Measurements from ENCODE around the gene MEGF8.

Gene MEGF8

DNA sequence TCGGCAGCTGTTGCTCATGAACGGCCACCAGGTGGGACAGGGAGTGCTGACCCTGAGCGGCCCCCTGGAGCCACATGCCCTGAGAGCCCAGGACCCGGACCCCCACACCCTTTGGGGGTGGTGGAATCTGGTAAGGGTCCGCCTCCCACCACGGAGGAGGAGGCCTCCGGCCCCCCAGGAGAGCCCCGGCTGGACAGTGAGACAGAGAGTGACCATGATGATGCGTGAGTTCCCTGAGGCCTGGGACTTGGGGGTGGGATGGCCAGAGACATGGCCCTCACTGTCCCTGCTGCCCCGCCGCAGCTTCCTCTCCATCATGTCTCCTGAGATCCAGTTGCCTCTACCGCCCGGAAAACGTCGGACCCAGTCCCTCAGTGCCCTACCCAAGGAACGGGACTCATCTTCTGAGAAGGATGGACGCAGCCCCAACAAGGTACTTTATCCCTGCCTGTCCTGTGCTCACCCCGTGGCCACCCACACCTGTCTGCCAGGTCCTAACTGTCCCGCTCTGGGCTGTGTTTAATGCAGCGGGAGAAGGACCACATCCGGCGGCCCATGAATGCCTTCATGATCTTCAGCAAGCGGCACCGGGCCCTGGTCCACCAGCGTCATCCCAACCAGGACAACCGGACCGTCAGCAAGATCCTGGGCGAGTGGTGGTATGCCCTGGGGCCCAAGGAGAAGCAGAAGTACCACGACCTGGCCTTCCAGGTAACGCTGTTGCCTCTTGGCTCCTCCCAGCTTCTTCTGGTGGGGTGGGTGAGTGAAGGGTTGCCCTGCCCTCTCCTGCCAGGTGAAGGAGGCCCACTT lies 38.2 kb upstream of the MEGF8 start:
- DNase-seq (ENCODE audit: low read depth, low spot score): no peak

DNA sequence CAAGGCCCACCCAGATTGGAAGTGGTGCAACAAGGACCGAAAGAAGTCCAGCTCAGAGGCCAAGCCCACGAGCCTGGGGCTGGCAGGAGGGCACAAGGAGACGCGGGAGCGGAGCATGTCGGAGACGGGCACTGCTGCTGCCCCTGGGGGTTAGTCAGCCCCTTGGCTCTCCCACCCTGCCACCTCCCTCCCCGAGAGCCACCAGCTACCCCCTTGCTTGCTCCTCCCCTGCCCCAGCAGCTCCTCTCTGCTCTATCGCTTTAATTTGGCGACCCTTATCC lies 37.7 kb upstream of the MEGF8 start:
- DNase-seq (ENCODE audit: low read depth, low spot score): no peak

DNA sequence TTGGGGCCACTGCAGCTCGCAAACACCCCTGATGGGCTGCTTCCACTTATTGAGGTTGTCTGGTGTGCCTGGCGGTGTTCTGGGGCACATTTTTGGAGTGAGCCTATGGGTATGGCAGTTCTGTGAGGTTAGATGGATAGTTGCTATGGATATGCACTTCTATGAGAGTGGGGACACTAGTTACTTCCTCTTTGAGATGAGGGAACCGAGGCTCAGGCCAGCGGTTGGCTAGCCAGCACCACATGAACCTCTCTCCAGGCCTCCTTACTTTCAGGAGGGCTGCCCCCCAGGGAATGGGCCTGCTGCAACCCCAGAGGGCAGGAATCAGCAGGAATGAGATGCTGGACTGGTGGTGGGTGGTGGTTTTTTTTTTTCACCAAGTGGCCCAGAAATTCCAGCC lies 37.0 kb upstream of the MEGF8 start:
- DNase-seq (ENCODE audit: low read depth, low spot score): no peak

DNA sequence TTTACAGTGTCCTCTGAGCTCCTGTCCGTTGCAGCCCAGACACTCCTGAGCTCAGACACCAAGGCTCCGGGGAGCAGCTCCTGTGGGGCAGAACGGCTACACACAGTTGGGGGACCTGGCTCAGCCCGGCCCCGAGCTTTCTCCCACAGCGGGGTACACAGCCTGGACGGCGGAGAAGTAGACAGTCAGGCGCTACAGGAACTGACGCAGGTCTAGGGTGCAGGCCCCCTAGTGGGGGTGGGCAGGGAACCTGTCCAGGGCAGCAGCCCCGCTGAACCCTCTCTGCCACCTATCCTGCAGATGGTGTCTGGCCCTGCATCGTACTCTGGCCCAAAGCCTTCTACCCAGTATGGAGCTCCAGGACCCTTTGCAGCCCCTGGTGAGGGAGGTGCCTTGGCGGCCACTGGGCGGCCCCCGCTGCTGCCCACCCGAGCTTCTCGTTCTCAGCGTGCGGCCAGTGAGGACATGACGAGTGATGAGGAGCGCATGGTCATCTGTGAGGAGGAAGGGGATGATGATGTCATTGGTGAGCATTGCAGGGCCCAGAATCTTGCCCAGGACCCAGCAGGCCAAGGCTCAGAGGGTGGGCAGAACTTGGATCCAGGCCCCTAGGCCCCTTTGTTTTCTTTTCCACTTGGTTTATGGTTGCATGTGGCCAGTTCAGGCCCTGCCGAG lies 36.4 kb upstream of the MEGF8 start:
- DNase-seq (ENCODE audit: low read depth, low spot score): no peak

DNA sequence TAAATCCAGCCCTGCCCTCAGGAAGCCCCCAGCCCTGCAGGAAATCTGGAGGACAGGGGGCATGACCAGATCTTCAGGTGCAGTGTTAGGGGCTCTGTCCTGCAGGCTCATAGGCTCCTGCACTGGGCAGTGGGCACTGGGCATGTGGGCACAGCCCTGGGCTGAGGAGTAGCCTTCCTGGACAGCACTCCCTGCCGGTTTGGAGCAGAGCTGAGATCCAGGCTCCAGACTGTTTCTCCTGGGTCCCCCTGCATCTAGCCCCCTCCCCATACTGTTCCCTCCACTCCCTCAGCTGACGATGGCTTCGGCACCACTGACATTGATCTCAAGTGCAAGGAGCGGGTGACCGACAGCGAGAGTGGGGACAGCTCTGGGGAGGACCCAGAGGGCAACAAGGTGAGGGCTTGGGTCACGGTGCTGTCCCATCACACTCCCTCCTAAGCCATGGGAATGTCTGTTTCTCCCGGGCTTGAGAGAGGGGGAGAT lies 35.8 kb upstream of the MEGF8 start:
- DNase-seq (ENCODE audit: low read depth, low spot score): no peak

DNA sequence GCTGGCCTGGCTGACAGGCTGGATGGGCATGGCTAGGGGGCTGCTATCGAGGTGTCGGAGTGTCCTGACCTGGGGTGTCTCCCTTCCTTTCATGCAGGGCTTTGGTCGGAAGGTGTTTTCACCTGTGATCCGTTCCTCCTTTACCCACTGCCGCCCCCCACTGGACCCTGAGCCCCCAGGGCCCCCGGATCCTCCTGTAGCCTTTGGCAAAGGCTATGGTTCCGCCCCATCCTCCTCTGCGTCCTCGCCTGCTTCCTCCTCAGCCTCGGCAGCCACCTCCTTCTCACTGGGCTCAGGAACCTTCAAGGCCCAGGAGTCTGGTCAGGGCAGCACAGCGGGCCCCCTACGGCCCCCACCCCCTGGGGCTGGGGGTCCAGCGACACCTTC lies 35.3 kb upstream of the MEGF8 start:
- no peak for DNase-seq (ENCODE audit: low read depth, low spot score)

DNA sequence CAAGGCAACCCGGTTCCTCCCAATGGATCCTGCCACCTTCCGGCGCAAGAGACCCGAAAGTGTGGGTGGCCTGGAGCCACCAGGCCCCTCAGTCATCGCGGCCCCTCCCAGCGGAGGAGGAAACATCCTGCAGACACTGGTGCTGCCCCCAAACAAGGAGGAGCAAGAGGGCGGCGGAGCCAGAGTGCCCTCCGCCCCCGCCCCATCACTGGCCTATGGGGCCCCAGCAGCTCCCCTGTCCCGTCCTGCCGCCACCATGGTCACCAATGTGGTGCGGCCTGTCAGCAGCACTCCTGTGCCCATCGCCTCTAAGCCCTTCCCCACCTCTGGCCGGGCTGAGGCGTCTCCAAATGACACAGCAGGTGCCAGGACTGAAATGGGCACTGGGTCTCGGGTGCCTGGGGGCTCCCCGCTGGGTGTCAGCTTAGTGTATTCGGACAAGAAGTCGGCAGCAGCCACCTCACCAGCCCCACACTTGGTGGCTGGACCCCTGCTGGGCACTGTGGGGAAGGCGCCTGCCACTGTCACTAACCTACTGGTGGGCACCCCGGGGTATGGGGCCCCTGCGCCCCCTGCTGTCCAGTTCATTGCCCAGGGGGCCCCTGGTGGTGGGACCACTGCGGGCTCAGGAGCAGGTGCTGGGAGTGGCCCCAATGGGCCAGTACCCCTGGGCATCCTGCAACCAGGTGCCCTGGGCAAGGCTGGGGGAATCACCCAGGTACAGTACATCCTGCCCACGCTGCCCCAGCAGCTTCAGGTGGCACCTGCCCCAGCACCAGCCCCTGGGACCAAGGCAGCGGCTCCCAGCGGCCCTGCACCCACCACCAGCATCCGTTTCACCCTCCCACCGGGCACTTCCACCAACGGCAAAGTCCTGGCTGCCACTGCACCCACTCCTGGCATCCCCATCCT lies 34.7 kb upstream of the MEGF8 start:
- no peak for DNase-seq (ENCODE audit: low read depth, low spot score)

DNA sequence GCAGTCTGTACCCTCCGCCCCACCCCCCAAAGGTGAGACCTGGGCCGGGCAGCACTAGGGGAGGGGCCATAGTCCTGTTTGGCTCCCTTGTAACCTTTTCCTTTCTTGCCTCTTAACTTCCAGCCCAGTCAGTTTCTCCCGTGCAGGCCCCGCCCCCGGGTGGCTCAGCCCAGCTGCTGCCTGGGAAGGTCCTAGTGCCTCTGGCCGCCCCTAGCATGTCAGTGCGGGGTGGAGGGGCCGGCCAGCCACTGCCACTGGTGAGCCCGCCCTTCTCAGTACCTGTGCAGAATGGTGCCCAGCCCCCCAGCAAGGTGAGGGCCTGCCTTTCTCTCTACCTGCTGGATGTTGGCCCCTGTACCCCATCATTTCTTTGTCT lies 34.0 kb upstream of the MEGF8 start:
- no peak for DNase-seq (ENCODE audit: low read depth, low spot score)

DNA sequence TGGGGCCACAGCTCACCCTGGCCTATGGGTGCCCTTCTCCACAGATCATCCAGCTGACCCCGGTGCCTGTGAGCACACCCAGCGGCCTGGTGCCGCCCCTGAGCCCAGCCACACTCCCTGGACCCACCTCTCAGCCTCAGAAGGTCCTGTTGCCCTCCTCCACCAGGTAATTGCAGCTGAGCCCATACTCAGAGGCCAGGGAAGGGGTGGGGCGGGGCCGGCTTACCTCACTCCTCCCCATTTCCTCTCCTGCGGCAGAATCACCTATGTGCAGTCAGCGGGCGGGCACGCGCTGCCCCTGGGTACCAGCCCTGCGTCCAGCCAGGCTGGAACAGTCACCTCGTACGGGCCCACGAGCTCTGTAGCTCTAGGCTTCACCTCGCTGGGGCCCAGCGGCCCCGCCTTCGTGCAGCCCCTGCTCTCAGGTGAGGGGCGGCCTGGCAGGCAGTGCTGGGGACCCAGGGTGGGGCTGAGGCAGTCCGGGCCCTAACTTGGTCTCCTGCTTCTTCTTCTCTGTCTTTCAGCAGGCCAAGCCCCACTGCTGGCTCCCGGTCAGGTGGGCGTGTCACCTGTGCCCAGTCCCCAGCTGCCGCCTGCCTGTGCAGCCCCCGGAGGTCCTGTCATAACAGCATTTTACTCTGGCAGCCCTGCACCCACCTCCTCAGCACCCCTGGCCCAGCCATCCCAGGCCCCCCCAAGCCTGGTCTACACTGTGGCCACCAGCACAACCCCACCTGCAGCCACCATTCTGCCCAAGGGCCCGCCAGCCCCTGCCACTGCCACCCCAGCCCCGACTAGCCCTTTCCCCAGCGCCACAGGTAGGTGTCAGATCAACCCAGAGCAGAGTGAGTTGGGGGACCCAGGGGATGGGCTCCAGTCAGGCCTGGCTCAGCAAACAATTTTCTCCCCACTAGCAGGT lies 33.1 kb upstream of the MEGF8 start:
- DNase-seq (ENCODE audit: low read depth, low spot score): no peak

DNA sequence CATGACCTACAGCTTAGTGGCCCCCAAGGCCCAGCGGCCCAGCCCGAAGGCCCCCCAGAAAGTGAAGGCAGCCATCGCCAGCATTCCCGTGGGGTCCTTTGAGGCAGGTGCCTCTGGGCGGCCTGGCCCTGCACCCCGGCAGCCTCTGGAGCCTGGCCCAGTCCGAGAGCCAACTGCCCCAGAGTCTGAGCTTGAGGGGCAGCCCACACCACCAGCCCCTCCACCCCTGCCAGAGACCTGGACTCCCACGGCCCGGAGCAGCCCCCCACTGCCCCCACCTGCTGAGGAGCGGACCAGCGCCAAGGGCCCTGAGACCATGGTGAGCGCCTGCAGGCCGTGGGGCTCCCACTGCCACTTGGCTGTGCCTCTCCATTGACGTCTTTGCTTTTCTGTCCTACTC lies 32.5 kb upstream of the MEGF8 start:
- no peak for DNase-seq (ENCODE audit: low read depth, low spot score)

DNA sequence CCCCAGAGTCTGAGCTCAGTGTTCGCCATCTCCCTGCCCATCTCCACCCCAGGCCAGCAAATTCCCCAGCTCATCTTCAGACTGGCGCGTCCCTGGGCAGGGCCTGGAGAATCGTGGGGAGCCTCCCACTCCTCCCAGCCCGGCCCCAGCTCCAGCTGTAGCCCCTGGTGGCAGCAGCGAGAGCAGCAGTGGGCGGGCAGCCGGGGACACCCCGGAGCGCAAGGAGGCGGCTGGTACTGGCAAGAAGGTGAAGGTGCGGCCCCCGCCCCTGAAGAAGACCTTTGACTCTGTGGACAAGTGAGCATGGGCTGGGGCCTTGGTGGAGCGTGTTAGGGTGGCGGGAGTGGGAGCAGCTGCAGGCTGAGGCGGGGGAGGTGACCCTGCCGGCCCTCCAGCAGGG lies 31.9 kb upstream of the MEGF8 start:
- DNase-seq (ENCODE audit: low read depth, low spot score): no peak

DNA sequence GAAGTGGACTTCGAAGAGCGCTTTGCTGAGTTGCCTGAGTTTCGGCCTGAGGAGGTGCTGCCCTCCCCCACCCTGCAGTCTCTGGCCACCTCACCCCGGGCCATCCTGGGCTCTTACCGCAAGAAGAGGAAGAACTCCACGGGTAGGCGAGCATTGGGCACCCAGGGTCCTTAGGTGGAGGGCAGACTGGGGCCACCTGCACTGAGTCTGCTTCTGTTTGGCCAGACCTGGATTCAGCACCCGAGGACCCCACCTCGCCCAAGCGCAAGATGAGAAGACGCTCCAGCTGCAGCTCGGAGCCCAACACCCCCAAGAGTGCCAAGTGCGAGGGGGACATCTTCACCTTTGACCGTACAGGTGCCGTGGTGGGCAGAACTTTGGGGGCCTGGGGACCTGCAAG lies 31.5 kb upstream of the MEGF8 start:
- DNase-seq (ENCODE audit: low read depth, low spot score): no peak

DNA sequence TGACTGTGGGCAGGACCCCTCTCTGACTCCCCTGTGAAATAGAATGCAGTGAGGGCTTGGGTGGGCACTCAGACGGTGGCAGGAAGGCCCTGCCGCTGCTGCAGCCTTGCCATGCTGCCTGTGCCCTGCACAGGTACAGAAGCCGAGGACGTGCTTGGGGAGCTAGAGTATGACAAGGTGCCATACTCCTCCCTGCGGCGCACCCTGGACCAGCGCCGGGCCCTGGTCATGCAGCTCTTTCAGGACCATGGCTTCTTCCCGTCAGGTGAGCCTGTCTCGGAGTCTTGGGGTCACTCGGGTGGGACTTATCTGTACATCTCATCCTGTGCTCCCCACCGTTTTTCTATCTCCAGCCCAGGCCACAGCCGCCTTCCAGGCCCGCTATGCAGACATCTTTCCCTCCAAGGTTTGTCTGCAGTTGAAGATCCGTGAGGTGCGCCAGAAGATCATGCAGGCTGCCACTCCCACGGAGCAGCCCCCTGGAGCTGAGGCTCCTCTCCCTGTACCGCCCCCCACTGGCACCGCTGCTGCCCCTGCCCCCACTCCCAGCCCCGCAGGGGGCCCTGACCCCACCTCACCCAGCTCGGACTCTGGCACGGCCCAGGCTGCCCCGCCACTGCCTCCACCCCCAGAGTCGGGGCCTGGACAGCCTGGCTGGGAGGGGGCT lies 30.8 kb upstream of the MEGF8 start:
- DNase-seq (ENCODE audit: low read depth, low spot score): no peak

DNA sequence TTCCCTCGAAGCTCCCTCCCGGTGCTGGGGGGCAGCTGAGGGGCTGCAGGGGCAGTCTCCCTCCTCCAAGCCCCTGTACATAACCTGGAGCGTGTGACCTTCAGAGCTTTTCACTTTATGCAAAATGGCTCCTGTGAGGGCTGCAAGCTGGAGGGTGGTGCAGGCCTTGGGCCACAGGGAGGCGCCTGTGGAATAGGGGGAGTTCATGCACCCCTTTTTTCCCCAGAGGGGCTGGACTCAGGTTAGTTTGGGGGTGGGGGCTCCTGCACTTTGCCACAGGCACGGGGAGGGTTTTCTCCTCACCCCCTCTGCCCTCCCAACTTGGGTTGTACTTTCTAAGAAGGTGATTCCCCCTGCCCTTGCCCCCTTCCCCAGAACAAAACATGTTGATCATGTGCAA lies 30.1 kb upstream of the MEGF8 start:
- no peak for DNase-seq (ENCODE audit: low read depth, low spot score)

DNA sequence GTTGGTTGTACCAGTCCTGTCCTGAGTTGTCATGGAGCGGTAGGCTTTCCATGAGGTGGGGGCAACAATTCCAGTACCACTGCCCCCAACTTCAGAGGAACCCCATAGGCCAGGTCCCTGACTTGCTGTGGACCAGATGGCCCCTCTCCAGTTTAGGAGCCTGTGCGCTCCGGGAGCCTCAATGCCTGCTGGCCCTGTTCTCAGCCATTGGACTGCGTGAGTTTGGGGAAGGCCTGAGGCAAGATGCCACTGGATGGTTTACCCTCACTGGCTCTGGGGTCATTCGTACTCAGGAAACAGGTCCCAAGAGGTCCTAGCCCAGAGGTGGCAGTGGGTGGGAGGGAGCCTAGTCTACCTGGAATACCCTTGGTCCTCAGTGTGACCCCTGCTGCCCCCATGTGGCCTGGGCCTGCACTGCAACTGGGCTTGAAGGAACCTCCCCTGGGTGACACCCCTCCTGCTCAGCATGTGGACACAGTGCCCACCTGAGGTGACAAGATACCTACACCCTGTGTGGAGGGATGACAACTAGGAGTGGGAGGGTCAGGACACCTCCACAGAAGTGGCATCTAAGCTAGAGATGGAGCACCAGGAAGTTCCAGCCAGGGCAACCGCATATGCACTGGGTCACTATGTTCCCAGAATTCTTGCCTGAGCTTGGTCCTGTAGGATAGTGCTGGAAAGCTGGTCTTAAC lies 29.5 kb upstream of the MEGF8 start:
- no peak for DNase-seq (ENCODE audit: low read depth, low spot score)

DNA sequence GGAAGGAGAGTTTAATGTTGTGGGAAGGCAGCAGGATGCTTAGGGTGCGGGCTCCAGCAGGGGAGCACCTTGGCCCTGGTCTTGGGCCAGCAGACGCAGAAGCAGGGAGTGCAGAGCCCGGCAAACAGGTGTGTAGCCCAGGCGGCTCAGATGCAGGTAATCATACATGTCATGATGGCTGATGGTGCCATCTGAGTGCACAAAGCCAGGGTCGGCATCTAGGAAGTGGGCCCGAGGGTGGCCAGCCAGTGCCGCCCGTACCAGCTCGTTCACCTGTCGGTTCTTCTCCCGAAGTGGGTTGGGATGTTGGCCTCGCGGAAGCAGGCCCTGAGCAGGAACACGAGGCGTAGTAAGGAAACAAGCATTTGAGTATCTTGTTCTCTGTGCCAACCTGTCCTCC lies 28.4 kb upstream of the MEGF8 start:
- DNase-seq (ENCODE audit: low read depth, low spot score): no peak

DNA sequence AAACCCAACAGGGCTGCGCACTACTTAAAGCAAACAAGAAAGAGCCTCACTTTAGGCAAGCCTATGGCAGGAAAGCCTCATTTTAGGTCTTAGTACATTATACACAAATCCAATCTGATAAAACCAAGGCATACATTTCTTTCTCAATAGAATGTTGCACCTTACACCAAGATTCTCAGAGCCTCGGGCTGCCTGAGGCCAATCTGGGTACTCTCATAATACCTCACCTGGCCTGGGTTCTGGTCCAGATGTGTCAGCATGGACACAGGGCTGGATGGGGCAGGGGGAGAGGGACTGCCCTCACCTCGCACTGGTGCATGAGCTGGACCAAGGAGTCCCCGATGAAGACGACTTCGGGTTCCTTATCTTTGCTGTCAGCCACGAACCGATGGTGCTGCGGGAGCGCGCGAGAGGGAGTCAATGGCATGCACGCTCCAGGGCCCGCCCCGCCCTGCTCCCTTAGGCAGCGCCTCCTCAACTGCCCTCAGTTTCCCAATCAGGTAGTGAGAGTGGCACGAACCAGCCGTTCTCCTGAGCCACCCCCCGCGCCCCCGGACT lies 23.7 kb upstream of the MEGF8 start, which contains the start of gene PRR19:
Gene PRR19 (plus strand): TSS at position 487 of the 558 bp plus-strand sequence. CDS start 7,453 bp downstream, outside the sequence.
- DNase-seq (ENCODE audit: low read depth, low spot score): no peak

DNA sequence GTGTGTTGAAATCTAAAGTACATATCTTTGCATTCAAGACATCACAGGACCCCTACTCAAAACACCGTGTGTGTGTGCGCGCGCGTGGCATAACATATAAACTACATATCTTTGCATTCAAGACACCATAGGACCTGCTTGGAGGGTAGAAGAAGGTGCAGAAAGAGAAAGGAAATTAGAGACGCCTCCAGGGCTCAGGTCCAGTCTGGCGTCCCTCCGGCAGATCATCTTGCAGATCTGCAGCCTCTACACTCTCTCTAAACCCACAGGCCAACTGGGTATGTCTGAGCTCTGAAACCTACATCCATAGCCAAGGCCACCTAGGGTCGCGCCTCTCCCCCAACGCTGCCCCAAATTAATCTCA lies 22.4 kb upstream of the MEGF8 start:
- no peak for DNase-seq (ENCODE audit: low read depth, low spot score)

DNA sequence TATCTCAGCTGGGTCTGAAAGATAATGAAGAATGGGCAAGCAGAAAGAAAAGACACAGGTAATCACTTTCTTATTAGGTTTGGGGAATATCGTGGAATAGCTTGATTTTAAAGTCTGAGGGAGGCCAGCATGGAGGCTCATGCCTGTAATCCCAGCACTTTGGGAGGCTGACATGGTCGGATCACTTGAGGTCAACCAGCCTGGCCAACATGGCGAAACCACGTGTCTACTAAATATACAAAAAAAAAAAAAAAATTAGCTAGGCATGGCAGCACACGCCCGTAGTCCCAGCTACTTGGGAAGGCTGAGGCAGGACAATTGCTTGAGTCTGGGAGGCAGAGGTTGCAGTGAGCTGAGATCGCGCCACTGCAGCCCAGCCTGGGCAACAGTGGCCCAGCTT lies 21.6 kb upstream of the MEGF8 start:
- DNase-seq (ENCODE audit: low read depth, low spot score): no peak

DNA sequence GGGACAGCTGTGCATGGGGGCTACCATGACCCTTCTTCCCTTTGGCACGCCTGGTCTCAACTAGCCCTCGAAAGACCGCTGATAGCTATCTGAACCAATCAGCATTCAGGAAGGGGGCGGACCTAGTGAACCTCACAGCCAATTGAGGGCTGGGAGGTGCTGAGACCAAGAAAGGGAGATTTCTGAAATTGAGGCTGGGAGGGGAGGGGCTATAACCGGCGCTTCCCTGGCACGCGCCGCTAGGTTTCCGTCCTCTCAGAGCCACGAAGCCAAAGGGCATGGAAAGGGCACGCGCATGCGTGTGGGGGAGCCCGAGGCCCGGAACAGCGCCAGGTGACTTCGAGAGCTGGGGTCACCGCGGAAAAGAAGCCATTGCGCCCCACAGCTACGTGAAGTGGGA lies 18.8 kb upstream of the MEGF8 start:
- no peak for DNase-seq (ENCODE audit: low read depth, low spot score)

Data from brain pericyte (primary cell).